Fibroblast of lung (primary cell): Measurements from ENCODE around the gene DPP7.

ENCODE experiments used
- CTCF ChIP-seq, 2 donors: IDR thresholded peaks in 1 of 2; conservative IDR thresholded peaks in 1 of 2; 1 replicate in 1 of 2; 2 replicates in 1 of 2; pipeline ENCODE4 v1.5.1; 2011 to 2012; ENCODE audit warnings: low read length in 2 of 2, control low read depth in 1 of 2, inconsistent platforms in 1 of 2, low read depth in 1 of 2, mild to moderate bottlenecking in 1 of 2
- EZH2 ChIP-seq: IDR thresholded peaks from 2 replicates; pipeline ENCODE4 v1.5.1; 2012; ENCODE audit warnings: low read length, control low read depth, mild to moderate bottlenecking; ENCODE audit errors: missing control alignments

DNA sequence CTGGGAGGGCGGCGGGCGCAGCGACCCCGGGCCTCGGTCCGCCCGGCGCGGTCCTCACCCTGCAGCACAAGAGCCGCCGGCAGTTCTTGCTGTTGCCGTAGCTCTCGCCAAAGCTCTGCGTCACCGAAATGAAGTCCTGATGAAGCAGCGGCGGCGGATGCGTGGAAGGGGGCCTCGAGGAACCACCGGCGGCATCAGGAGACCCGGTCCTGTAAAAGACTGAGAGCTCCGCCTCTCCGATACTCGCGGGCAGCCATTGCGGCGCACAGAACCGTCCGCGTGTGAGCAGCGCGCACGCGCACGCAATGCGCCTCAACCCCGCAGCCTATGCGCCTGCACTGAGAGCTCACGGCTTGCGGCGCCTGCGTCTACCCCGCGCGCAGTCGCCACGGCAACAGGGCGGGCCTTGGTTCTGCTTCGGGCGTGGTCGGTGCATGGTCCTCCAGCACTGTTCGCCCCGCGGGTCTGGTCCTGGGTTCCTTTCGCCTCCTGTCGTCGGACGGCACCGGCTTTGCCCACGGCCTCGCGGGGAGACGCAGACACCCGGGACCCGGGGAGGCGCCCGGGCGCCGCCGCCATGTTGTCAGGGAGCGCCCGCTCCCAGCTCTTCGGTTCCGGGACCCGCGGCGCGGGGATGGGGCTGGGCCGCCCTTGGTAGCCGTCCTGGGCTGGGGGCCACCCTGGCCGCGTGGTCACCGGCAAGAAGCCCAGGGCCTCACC is 15.1 kb upstream of the DPP7 start:
- no peak for TF ChIP-seq CTCF (conservative IDR thresholded peaks at IDR 0.05 in 1 of 2, IDR thresholded peaks at IDR 0.05 in 1 of 2; ENCODE audit: low read depth in 1 of 2, low read length in 2 of 2)
- TF ChIP-seq EZH2, result no peak
